ENCODE results near the gene GNG13.

DNA sequence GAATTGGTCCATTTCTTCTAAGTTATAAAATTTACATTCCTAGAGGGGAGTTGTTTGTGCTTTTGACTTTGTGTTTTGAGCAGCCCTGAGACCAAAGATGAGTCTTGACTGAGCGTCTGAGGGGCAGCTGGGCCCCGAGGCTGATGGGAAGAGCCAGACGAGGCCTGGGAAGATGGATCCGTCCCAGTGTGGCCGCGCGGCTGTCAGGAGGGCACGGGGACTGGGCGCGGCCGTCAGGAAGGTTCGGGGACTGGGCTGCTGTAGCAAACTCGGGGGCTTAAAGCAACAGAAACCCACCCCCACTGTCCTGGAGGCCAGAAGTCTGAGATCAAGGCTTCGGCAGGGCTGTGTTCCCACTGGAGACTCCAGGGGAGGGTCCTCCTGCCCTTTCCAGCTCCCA lies 38.2 kb upstream of the GNG13 start:
- no peak for TF ChIP-seq POLR2A (IDR thresholded peaks at IDR 0.05)
- TF ChIP-seq, protein P1, sequence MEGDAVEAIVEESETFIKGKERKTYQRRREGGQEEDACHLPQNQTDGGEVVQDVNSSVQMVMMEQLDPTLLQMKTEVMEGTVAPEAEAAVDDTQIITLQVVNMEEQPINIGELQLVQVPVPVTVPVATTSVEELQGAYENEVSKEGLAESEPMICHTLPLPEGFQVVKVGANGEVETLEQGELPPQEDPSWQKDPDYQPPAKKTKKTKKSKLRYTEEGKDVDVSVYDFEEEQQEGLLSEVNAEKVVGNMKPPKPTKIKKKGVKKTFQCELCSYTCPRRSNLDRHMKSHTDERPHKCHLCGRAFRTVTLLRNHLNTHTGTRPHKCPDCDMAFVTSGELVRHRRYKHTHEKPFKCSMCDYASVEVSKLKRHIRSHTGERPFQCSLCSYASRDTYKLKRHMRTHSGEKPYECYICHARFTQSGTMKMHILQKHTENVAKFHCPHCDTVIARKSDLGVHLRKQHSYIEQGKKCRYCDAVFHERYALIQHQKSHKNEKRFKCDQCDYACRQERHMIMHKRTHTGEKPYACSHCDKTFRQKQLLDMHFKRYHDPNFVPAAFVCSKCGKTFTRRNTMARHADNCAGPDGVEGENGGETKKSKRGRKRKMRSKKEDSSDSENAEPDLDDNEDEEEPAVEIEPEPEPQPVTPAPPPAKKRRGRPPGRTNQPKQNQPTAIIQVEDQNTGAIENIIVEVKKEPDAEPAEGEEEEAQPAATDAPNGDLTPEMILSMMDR (IDR thresholded peaks at IDR 0.05), result no peak

Data from heart left ventricle (tissue), 13 donors.